Adipocyte (in vitro differentiated cells): ENCODE results near the gene TP63.

Experiments used
- DNase-seq: peaks from one replicate; pipeline ENCODE4 v3.0.0-alpha.2; 2015; ENCODE audit warnings: low read depth
- H3K27me3 ChIP-seq: replicated peaks from 2 replicates; pipeline ENCODE4 v1.7.0; 2013; ENCODE audit warnings: mild to moderate bottlenecking, low read length, moderate library complexity; ENCODE audit not compliant: control insufficient read depth, insufficient read depth
- H3K36me3 ChIP-seq: 2 replicates; pipeline ENCODE4 v1.7.0; 2013; ENCODE audit warnings: low read length, mild to moderate bottlenecking, moderate library complexity; ENCODE audit not compliant: control insufficient read depth, insufficient read depth, severe bottlenecking
- H3K4me1 ChIP-seq: 2 replicates; pipeline ENCODE4 v1.7.0; 2013; ENCODE audit warnings: mild to moderate bottlenecking, low read length, moderate library complexity; ENCODE audit not compliant: control insufficient read depth, insufficient read depth
- H3K4me3 ChIP-seq: 2 replicates; pipeline ENCODE4 v1.7.0; 2013; ENCODE audit warnings: mild to moderate bottlenecking, low read length, moderate library complexity
- H3K9ac ChIP-seq: 2 replicates; pipeline ENCODE4 v1.7.0; 2013; ENCODE audit warnings: mild to moderate bottlenecking, low read length, moderate library complexity
- H3K9me3 ChIP-seq: 2 replicates; pipeline ENCODE4 v1.7.0; 2013; ENCODE audit warnings: mild to moderate bottlenecking, low read length, moderate library complexity; ENCODE audit not compliant: control insufficient read depth

The TP63 gene

GRCh38 chr3:189842681-189843602, 211.8 kb downstream of the TP63 start:
- Histone ChIP-seq H3K9ac (no peak overlapping the region), H3K27me3 (no peaks in the 10 kb centered on the region), H3K4me1 (peaks cover 9% of the 10 kb centered on the region), H3K36me3 (no peaks in the 10 kb centered on the region), H3K4me3 (no peak overlapping the region), H3K9me3 (no peaks in the 10 kb centered on the region)
- DNase-seq, result no peak

- Histone ChIP-seq H3K9ac (no peak overlapping the region), H3K27me3 (no peaks in the 10 kb centered on the region), H3K36me3 (no peaks in the 10 kb centered on the region), H3K4me3 (no peak overlapping the region), H3K9me3 (no peaks in the 10 kb centered on the region), H3K4me1 (peaks cover 3% of the 10 kb centered on the region)
- no peak for DNase-seq
Measured at GRCh38 chr3:189845069-189845468, 213.9 kb downstream of the TP63 start.

- Histone ChIP-seq H3K27me3 (no peaks in the 10 kb centered on the region), H3K9me3 (no peaks in the 10 kb centered on the region), H3K36me3 (no peaks in the 10 kb centered on the region), H3K4me3 (no peak overlapping the region), H3K9ac (no peak overlapping the region), H3K4me1 (peaks cover 3% of the 10 kb centered on the region)
- peak; percentile 27 for DNase-seq
Measured at GRCh38 chr3:189848395-189849040, 217.3 kb downstream of the TP63 start.

GRCh38 chr3:189849262-189849661, 218.1 kb downstream of the TP63 start:
- no peak for DNase-seq
- H3K36me3 ChIP-seq, result no peaks in the 10 kb centered on the region
- H3K4me1 ChIP-seq, result peaks cover 3% of the 10 kb centered on the region
- no peaks in the 10 kb centered on the region for H3K27me3 ChIP-seq
- H3K9ac ChIP-seq, result no peak overlapping the region
- no peaks in the 10 kb centered on the region for H3K9me3 ChIP-seq
- H3K4me3 ChIP-seq, result no peak overlapping the region

GRCh38 chr3:189851682-189852081, 220.5 kb downstream of the TP63 start:
- Histone ChIP-seq H3K9me3 (no peaks in the 10 kb centered on the region), H3K4me3 (no peak overlapping the region), H3K4me1 (peaks cover 3% of the 10 kb centered on the region), H3K9ac (no peak overlapping the region), H3K27me3 (no peaks in the 10 kb centered on the region), H3K36me3 (no peaks in the 10 kb centered on the region)
- no peak for DNase-seq

GRCh38 chr3:189853906-189854305, 222.7 kb downstream of the TP63 start:
- Histone ChIP-seq H3K9me3 (no peaks in the 10 kb centered on the region), H3K27me3 (no peaks in the 10 kb centered on the region), H3K4me3 (no peak overlapping the region), H3K4me1 (no peaks in the 10 kb centered on the region), H3K36me3 (no peaks in the 10 kb centered on the region), H3K9ac (no peak overlapping the region)
- DNase-seq, result peak; percentile 17

GRCh38 chr3:189860296-189860695, 229.1 kb downstream of the TP63 start:
- Histone ChIP-seq H3K36me3 (no peaks in the 10 kb centered on the region), H3K9ac (no peak overlapping the region), H3K4me3 (no peak overlapping the region), H3K9me3 (no peaks in the 10 kb centered on the region), H3K27me3 (no peaks in the 10 kb centered on the region), H3K4me1 (peaks cover 11% of the 10 kb centered on the region)
- DNase-seq, result no peak

- H3K9ac ChIP-seq, result no peak overlapping the region
- H3K4me3 ChIP-seq, result no peak overlapping the region
- H3K9me3 ChIP-seq, result no peaks in the 10 kb centered on the region
- H3K4me1 ChIP-seq, result peaks cover 11% of the 10 kb centered on the region
- no peaks in the 10 kb centered on the region for H3K36me3 ChIP-seq
- DNase-seq, result peak; percentile 97
- no peaks in the 10 kb centered on the region for H3K27me3 ChIP-seq
Measured at GRCh38 chr3:189862385-189862998, 231.3 kb downstream of the TP63 start.

- Histone ChIP-seq H3K4me3 (no peak overlapping the region), H3K27me3 (no peaks in the 10 kb centered on the region), H3K4me1 (peaks cover 11% of the 10 kb centered on the region), H3K36me3 (no peaks in the 10 kb centered on the region), H3K9me3 (no peaks in the 10 kb centered on the region), H3K9ac (no peak overlapping the region)
- peak; percentile 63 for DNase-seq
Measured at GRCh38 chr3:189863031-189863430, 231.8 kb downstream of the TP63 start.

- no peaks in the 10 kb centered on the region for H3K27me3 ChIP-seq
- H3K4me1 ChIP-seq, result peaks cover 2% of the 10 kb centered on the region
- peaks cover 4% of the 10 kb centered on the region for H3K9me3 ChIP-seq
- no peak overlapping the region for H3K9ac ChIP-seq
- no peak for DNase-seq
- no peak overlapping the region for H3K4me3 ChIP-seq
- H3K36me3 ChIP-seq, result no peaks in the 10 kb centered on the region
Measured at GRCh38 chr3:189868061-189868460, 236.9 kb downstream of the TP63 start.

- no peaks in the 10 kb centered on the region for H3K27me3 ChIP-seq
- peaks cover 4% of the 10 kb centered on the region for H3K9me3 ChIP-seq
- DNase-seq, result no peak
- H3K4me1 ChIP-seq, result no peaks in the 10 kb centered on the region
- H3K4me3 ChIP-seq, result no peak overlapping the region
- H3K9ac ChIP-seq, result no peak overlapping the region
- no peaks in the 10 kb centered on the region for H3K36me3 ChIP-seq
Measured at GRCh38 chr3:189869165-189869564, 238.0 kb downstream of the TP63 start.
